SU-DHL-6 (cell line): ENCODE data around the gene DUS2.
"Not testable (repeated sequence)": the region's sequence is repeated elsewhere in the genome, so short reads cannot be mapped to it uniquely, and the experiment has no call there.

Source experiments
- H2AFZ ChIP-seq: fragments of 200-600 bp; sonication (generic); 2 replicates; pipeline ENCODE4 v1.6.1; 2014; ENCODE audit warnings: low read depth, mild to moderate bottlenecking, moderate library complexity, mixed read lengths, antibody characterized with exemption, low read length; ENCODE audit not compliant: severe bottlenecking
- H3F3A ChIP-seq: fragments of 200-600 bp; shearing (Covaris generic); 2 replicates; pipeline ENCODE4 v1.6.0; 2016; ENCODE audit warnings: antibody characterized with exemption, mild to moderate bottlenecking; ENCODE audit not compliant: insufficient read depth
- H3K27ac ChIP-seq: fragments of 200-600 bp; sonication (generic); 2 replicates; pipeline ENCODE4 v1.5.1; 2016; ENCODE audit warnings: low read depth, mild to moderate bottlenecking, low read length, moderate library complexity, mixed read lengths
- H3K27me3 ChIP-seq: fragments of 200-600 bp; sonication (generic), shearing (Covaris generic); 2 replicates; pipeline ENCODE4 v1.6.0; 2014; ENCODE audit warnings: mild to moderate bottlenecking, low read length
- H3K36me3 ChIP-seq: fragments of 200-600 bp; sonication (generic); 2 replicates; pipeline ENCODE4 v1.6.1; 2014; ENCODE audit warnings: mild to moderate bottlenecking, low read length, mixed read lengths
- H3K4me2 ChIP-seq: fragments of 300-600, 200-600 bp; shearing (Covaris generic), sonication (generic); 2 replicates; pipeline ENCODE4 v1.6.0; 2014; ENCODE audit warnings: low read length, low read depth, mild to moderate bottlenecking; ENCODE audit not compliant: poor library complexity, severe bottlenecking
- H3K4me3 ChIP-seq: fragments of 200-600 bp; sonication (generic); 2 replicates; pipeline ENCODE4 v1.5.1; 2014; ENCODE audit warnings: antibody characterized with exemption, low read length, mild to moderate bottlenecking, mixed read lengths; ENCODE audit not compliant: insufficient read depth, poor library complexity, severe bottlenecking
- H3K79me2 ChIP-seq: fragments of 200-600 bp; sonication (generic); 2 replicates; pipeline ENCODE4 v1.6.1; 2014; ENCODE audit warnings: mild to moderate bottlenecking, low read length, moderate library complexity; ENCODE audit not compliant: insufficient read depth
- H3K9ac ChIP-seq: fragments of 200-600 bp; sonication (generic); 2 replicates; pipeline ENCODE4 v1.7.0; 2014; ENCODE audit warnings: mild to moderate bottlenecking, low read length
- H3K9me2 ChIP-seq: fragments of 200-600 bp; sonication (generic); replicated peaks from 2 replicates; pipeline ENCODE4 v1.6.1; 2014; ENCODE audit warnings: low read length; ENCODE audit not compliant: insufficient read depth
- H3K9me3 ChIP-seq: fragments of 200-600 bp; sonication (generic); 2 replicates; pipeline ENCODE4 v1.6.1; 2014; ENCODE audit warnings: low read length, mixed read lengths; ENCODE audit not compliant: insufficient read depth
- H4K20me1 ChIP-seq: fragments of 200-600 bp; sonication (generic); 2 replicates; pipeline ENCODE4 v1.6.1; 2014; ENCODE audit warnings: low read depth, mild to moderate bottlenecking, antibody characterized with exemption, low read length, moderate library complexity, mixed read lengths
- EZH2phosphoT487 ChIP-seq: fragments of 200-600 bp; sonication (generic), shearing (Covaris generic); conservative IDR thresholded peaks from 2 replicates; pipeline ENCODE4 v1.6.1; 2018; ENCODE audit warnings: mild to moderate bottlenecking, antibody characterized with exemption, low read length, moderate library complexity, mixed read lengths
- TF ChIP-seq, protein P1 (sequence below): fragments of 200-600 bp; sonication (generic); IDR thresholded peaks from one replicate; pipeline ENCODE4 v1.5.1; 2017; ENCODE audit warnings: antibody characterized with exemption, mild to moderate bottlenecking, low read length, moderate library complexity; ENCODE audit not compliant: insufficient read depth, poor library complexity, severe bottlenecking

DUS2 gene

GRCh38 chr16:68090130-68090529 lies 67.0 kb downstream of the DUS2 start:
- Histone ChIP-seq H3K79me2 (peaks cover 93% of the 10 kb centered on the region), H3K9ac (0 out of 2 replicates have a peak overlapping the region, but pooled peaks have one; percentile 9), H3K4me3 (peak overlapping the region; percentile 26), H2AFZ (no peak overlapping the region), H3K36me3 (no peaks in the 10 kb centered on the region), H3K9me3 (no peaks in the 10 kb centered on the region), H3K9me2 (no peaks in the 10 kb centered on the region), H3K27ac (peak overlapping the region; percentile 62), H3F3A (peaks cover 36% of the 10 kb centered on the region), H3K27me3 (no peaks in the 10 kb centered on the region), H3K4me2 (peak overlapping the region; percentile 86), H4K20me1 (peaks cover 45% of the 10 kb centered on the region)
- TF ChIP-seq, protein P1, sequence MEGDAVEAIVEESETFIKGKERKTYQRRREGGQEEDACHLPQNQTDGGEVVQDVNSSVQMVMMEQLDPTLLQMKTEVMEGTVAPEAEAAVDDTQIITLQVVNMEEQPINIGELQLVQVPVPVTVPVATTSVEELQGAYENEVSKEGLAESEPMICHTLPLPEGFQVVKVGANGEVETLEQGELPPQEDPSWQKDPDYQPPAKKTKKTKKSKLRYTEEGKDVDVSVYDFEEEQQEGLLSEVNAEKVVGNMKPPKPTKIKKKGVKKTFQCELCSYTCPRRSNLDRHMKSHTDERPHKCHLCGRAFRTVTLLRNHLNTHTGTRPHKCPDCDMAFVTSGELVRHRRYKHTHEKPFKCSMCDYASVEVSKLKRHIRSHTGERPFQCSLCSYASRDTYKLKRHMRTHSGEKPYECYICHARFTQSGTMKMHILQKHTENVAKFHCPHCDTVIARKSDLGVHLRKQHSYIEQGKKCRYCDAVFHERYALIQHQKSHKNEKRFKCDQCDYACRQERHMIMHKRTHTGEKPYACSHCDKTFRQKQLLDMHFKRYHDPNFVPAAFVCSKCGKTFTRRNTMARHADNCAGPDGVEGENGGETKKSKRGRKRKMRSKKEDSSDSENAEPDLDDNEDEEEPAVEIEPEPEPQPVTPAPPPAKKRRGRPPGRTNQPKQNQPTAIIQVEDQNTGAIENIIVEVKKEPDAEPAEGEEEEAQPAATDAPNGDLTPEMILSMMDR: no peak
- no peak for TF ChIP-seq EZH2phosphoT487

- no peak for TF ChIP-seq EZH2phosphoT487
- TF ChIP-seq, protein P1: no peak
- Histone ChIP-seq H2AFZ (no peak overlapping the region), H3F3A (peaks cover 35% of the 10 kb centered on the region), H3K27me3 (no peaks in the 10 kb centered on the region), H4K20me1 (peaks cover 45% of the 10 kb centered on the region), H3K79me2 (peaks cover 97% of the 10 kb centered on the region), H3K4me3 (peak overlapping the region; percentile 26), H3K9me2 (no peaks in the 10 kb centered on the region), H3K4me2 (peak overlapping the region; percentile 86), H3K27ac (peak overlapping the region; percentile 62), H3K36me3 (no peaks in the 10 kb centered on the region), H3K9ac (peak overlapping the region; percentile 22; the same call in 1 of the 2 replicates), H3K9me3 (no peaks in the 10 kb centered on the region)
Measured at GRCh38 chr16:68090533-68090932, 67.4 kb downstream of the DUS2 start.

DNA sequence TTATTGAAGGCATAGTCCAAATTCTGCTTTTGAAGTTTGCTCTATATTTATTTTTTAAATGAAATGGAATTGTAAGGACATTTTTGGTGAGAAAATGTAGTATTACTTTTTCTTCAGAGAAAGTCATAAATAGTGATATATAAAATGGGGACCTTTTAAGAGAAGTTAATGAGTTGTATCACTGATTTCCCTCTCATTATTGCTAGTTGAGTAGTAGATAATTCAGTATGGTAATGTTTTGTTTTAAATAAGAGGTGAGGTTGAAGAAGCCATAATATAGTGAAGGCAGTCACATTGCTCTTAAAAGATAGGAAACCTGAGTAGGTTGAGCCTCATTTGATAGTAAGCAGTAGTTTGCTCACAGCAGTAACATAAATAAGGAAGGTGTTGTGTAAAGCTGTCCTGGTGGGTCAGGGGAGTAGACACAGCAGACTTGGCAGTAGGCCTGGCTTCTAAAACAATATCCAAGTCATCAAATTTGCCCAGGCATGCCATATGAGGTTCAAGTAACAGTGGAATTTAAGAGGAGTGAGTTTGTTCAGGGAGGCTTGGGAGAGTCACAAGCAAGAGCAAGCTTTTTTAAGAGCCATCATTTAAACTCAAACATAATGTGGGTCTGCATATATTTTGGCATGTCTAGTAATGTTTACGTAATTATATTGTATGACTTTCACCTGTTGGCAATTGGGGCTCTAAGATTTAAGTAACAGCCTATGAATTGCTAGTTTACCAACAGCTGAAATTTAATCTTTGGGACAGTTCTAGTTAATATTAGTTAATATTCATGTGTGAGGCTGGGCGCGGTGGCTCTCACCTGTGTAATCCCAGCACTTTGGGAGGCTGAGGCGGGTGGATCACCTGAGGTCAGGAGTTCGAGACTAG lies 68.5 kb downstream of the DUS2 start:
- Histone ChIP-seq H3K4me3 (no peak overlapping the region), H3K4me2 (peak overlapping the region; percentile 86), H4K20me1 (peaks cover 45% of the 10 kb centered on the region), H2AFZ (no peak overlapping the region), H3F3A (peaks cover 26% of the 10 kb centered on the region; the same call in 1 of the 2 replicates), H3K9me3 (no peaks in the 10 kb centered on the region), H3K9me2 (no peaks in the 10 kb centered on the region), H3K79me2 (peaks cover 98% of the 10 kb centered on the region), H3K27me3 (no peaks in the 10 kb centered on the region), H3K36me3 (no peaks in the 10 kb centered on the region), H3K27ac (no peak overlapping the region), H3K9ac (no peak overlapping the region)
- TF ChIP-seq, protein P1: no peak
- no peak for TF ChIP-seq EZH2phosphoT487

DNA sequence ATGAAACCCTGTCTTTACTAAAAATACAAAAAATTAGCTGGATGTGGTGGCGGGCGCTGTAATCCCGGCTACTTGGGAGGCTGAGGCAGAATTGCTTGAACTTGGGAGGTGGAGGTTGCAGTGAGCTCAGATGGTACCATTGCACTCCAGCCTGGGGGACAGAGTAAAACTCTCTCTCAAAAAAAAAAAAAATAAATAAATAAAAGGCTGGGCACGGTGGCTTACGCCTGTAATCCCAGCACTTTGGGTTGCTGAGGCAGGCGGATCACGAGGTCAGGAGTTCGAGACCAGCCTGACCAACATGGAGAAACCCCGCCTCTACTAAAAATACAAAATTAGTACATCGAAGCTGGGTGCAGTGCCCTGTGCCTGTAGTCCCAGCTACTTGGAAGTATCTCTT lies 69.2 kb downstream of the DUS2 start:
- not testable (repeated sequence) for H3K4me3 ChIP-seq

More for the DNA sequence above, 69.2 kb downstream of the DUS2 start:
- H3K9me2 ChIP-seq, H3K9me3 ChIP-seq, H3K36me3 ChIP-seq, H2AFZ ChIP-seq, H3K9ac ChIP-seq, H3K27ac ChIP-seq, H3K4me2 ChIP-seq, H3K27me3 ChIP-seq: not testable (repeated sequence)
- Histone ChIP-seq H3K79me2 (peaks cover 98% of the 10 kb centered on the region), H4K20me1 (peaks cover 39% of the 10 kb centered on the region), H3F3A (peaks cover 26% of the 10 kb centered on the region; the same call in 1 of the 2 replicates)
